Epidermal melanocyte (primary cell): ENCODE data around the gene SCP2.
"Not testable (repeated sequence)": the region's sequence is repeated elsewhere in the genome, so short reads cannot be mapped to it uniquely, and the experiment has no call there.

ENCODE experiments used
- DNase-seq: peaks from one replicate; pipeline ENCODE4 v3.0.0; 2011; ENCODE audit warnings: low spot score; ENCODE audit not compliant: insufficient read length

The SCP2 gene

DNA sequence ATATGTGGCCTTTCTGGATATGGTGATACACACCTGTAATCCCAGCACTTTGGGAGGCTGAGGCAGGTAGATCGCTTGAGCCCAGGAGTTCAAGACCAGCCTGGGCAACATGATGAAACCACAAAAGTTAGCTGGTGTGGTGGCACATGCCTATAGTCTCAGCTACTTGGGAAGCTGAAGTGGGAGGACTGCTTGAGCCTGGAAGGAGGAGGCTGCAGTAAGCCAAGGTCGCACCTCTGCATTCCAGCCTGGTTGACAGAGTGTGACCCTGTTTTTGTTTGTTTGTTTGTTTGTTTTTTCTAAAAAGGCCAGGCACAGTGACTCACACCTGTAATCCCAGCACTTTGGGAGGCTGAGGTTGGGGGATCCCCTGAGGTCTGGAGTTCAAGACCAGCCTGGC lies 42.2 kb downstream of the SCP2 start:
- not testable (repeated sequence) for DNase-seq

DNA sequence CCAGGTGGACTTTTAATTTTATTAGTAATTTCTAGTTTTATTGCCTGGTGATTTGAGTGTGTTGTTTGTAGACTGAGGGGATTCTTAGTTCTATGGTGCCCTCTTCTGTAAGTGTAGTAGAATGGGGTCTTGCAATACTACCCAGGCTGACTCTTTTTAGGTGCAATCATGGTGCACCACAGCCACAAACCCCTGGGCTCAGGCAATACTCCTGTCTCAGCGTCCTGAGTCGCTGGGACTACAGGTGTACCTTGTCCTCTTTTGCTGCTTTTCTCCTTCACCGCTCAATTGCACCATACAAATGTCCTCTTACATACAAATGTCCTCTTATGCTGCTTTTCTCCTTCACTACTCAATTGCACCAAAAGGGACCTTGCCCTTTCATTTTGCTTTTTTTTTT lies 43.1 kb downstream of the SCP2 start:
- no peak for DNase-seq

- DNase-seq, result no peak
These were observed 46.8 kb downstream of the SCP2 start for GRCh38 chr1:52973841-52974240.

- DNase-seq, result no peak
These were observed 49.3 kb downstream of the SCP2 start for GRCh38 chr1:52976183-52977035.

GRCh38 chr1:52978045-52978444 lies 51.0 kb downstream of the SCP2 start:
- no peak for DNase-seq

DNA sequence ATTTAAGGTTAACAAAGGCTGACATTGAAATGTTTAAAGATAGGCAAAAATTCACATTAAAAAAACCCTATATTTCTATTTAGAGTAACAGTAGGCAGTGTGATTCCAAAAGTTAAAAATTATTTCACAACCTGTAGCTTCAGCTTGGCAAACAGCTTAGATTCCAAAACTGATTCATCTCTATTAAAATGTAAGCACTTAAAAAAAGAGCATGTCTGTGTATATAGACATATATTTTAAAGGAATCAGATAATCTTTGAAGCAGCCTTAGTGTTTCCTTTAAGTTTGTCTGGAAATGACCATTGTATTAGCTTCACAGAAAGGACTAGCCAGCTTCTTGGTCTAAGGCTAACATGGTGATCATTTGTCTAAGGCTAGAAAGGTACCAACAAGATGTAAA lies 65.7 kb downstream of the SCP2 start:
- not testable (repeated sequence) for DNase-seq

- no peak for DNase-seq
These were observed 67.6 kb downstream of the SCP2 start for GRCh38 chr1:52994656-52995055.

GRCh38 chr1:52996653-52997052 lies 69.6 kb downstream of the SCP2 start:
- no peak for DNase-seq

- no peak for DNase-seq
These were observed 74.1 kb downstream of the SCP2 start for GRCh38 chr1:53001128-53001527.

- DNase-seq, result not testable (repeated sequence)
These were observed 79.5 kb downstream of the SCP2 start for GRCh38 chr1:53006612-53007011.

DNA sequence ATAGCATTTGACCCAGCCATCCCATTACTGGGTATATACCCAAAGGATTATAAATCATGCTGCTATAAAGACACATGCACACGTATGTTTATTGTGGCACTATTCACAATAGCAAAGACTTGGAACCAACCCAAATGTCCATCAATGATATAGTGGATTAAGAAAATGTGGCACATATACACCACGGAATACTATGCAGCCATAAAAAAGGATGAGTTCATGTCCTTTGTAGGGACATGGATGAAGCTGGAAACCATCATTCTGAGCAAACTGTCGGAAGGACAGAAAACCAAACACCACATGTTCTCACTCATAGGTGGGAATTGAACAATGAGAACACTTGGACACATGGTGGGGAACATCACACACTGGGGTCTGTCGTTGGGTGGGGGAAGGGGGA lies 83.2 kb downstream of the SCP2 start:
- not testable (repeated sequence) for DNase-seq

DNA sequence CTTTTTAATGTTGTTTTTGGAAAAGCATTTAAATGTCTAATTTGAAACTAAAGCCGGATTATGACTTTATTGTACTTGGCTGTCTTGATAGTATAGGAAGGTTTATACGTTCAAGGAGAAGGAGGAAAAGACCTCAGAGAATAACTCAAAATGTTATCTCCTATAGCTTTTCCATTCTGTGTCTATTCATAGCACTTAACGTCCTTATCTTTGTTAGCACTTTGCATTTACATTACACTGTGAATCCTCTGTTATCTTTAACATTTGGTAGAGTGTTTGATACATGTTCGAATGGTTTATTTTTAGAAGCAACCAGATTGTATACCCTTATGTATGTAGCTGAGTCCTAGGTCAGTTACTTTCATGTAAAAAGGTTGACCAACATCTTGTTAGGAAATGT lies 84.1 kb downstream of the SCP2 start:
- no peak for DNase-seq

DNA sequence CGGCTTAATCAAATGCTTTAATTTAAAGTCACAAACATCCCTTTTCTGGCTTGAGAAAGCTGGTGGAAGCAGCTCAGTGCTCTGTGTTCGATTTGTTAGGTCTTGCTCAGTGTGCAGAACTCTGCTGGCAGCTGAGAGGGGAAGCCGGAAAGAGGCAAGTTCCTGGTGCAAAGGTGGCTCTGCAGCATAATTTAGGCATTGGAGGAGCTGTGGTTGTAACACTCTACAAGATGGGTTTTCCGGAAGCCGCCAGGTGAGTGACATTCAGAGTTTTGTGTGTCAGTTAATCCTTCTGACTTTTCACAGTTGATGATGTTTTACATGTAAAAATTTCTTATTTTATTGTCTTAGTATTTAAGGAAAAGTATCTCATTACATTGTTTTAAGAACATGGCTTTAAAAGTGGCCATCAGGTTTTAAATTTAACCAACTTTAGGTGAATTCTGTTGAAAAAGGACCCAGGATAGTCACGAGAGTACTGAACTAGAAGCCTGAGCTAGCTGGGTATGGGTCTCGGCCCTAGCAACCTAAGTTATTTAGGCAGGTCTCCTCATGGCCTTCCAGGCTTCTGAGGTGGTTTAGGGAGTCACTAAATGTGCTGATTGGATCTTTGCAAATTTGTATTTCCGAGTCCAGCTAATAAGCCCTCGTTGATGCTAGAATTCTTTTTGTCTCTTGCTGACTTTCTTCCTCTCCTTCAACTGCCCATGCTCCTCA lies 87.9 kb downstream of the SCP2 start:
- peak; percentile 83 for DNase-seq

DNA sequence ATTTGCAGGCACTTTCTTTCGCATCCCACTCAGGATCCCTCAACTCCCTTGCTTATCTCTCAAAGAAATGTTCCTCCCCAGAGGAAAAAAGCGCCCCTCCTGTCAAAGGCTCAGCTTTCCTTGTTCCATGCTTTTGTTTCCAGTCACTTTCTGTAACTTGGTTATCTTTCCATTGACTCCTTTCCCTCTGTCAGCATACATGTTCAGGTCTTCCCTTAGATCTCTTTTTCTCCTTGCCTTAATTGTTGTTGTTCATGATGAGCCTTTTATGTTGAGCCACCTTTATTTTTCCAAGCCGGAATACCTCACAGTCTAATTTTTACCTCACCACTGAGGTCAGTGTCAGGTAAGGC lies 88.4 kb downstream of the SCP2 start:
- no peak for DNase-seq

- DNase-seq, result no peak
These were observed 89.6 kb downstream of the SCP2 start for GRCh38 chr1:53016705-53017104.

- no peak for DNase-seq
These were observed 93.5 kb downstream of the SCP2 start for GRCh38 chr1:53020588-53020987.

DNA sequence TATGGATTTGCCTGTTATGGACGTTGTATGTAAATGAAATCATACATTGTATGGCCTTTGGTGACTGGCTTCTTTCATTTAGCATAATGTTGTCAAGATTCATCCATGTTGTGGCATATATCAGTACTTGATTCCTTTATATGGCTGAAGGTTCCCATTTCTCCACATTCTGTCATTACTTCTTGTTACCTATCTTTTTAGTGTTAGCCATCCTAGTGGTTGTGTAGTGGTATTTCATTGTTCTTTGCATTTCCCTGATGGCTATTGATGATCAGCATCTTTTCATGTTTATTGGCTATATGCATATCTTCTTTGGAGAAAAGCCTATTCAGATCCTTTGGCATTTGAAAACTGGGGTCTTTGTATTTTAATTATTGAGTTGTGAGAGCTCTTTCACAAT lies 95.1 kb downstream of the SCP2 start:
- no peak for DNase-seq

GRCh38 chr1:53023546-53023945 lies 96.5 kb downstream of the SCP2 start:
- DNase-seq, result no peak

GRCh38 chr1:53024117-53024516 lies 97.0 kb downstream of the SCP2 start:
- DNase-seq, result no peak

GRCh38 chr1:53025034-53025768 lies 98.1 kb downstream of the SCP2 start:
- no peak for DNase-seq

- no peak for DNase-seq
These were observed 98.7 kb downstream of the SCP2 start for GRCh38 chr1:53025769-53026112.

DNA sequence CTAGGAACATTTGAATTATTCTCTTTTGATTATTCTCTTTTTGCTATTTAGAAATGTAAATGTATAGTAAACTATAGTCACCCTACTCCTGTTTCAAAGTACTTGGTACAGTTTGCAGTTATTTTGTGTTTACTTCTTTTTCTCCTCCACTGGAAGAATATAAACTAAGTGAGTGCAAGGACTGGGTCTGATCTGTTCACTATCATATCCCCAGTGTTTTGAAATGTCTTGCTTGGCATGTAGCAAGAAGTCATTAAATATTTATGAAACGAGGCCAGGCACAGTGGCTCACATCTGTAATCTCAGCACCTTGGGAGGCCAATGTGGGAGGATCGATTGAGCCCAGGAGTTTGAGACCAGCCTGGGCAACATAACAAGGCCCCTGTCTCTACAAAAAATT lies 99.2 kb downstream of the SCP2 start:
- no peak for DNase-seq
